IPS-20b (cell line): ENCODE measurements around the gene CD3E.

Source experiments
- H3K27ac ChIP-seq: one replicate; pipeline ENCODE4 v1.5.1; 2013; ENCODE audit warnings: low read length
- H3K27me3 ChIP-seq: 2 replicates; pipeline ENCODE4 v1.6.1; 2013; ENCODE audit warnings: mild to moderate bottlenecking, low read length, inconsistent platforms; ENCODE audit not compliant: insufficient read depth
- H3K36me3 ChIP-seq: 2 replicates; pipeline ENCODE4 v1.6.1; 2013; ENCODE audit warnings: low read depth, mild to moderate bottlenecking, inconsistent platforms, low read length, moderate library complexity; ENCODE audit not compliant: insufficient read depth
- H3K4me1 ChIP-seq: 2 replicates; pipeline ENCODE4 v1.6.1; 2013; ENCODE audit warnings: mild to moderate bottlenecking, control low read depth, inconsistent platforms, low read length, moderate library complexity; ENCODE audit not compliant: insufficient read depth
- H3K4me3 ChIP-seq: 2 replicates; pipeline ENCODE4 v1.5.1; 2013; ENCODE audit warnings: mild to moderate bottlenecking, low read length, inconsistent platforms
- H3K9ac ChIP-seq: 2 replicates; pipeline ENCODE4 v1.6.1; 2013; ENCODE audit warnings: low read depth, mild to moderate bottlenecking, inconsistent platforms, low read length, moderate library complexity
- H3K9me3 ChIP-seq: 2 replicates; pipeline ENCODE4 v1.6.1; 2013; ENCODE audit warnings: mild to moderate bottlenecking, low read depth, low read length, inconsistent platforms; ENCODE audit not compliant: insufficient read depth

CD3E gene

GRCh38 chr11:118358071-118358470 lies 53.5 kb downstream of the CD3E start:
- Histone ChIP-seq H3K36me3 (no peaks in the 10 kb centered on the region), H3K9me3 (no peaks in the 10 kb centered on the region), H3K4me1 (peaks cover 2% of the 10 kb centered on the region; the same call in 1 of the 2 replicates), H3K27ac (no peak overlapping the region), H3K27me3 (peaks cover 10% of the 10 kb centered on the region), H3K9ac (no peak overlapping the region), H3K4me3 (no peak overlapping the region)

GRCh38 chr11:118359295-118359958 lies 54.9 kb downstream of the CD3E start, which contains the start of gene UBE4A:
UBE4A (plus strand) TSS chr11:118359600; CDS start chr11:118365081, 5,481 bp downstream.
- peaks cover 10% of the 10 kb centered on the region for H3K27me3 ChIP-seq
- peak within 1 kb of the TSS; percentile 97 for H3K4me3 ChIP-seq
- no peaks in the 10 kb centered on the region for H3K36me3 ChIP-seq
- peaks cover 2% of the 10 kb centered on the region; the same call in 1 of the 2 replicates for H3K4me1 ChIP-seq
- no peak within 1 kb of the TSS for H3K27ac ChIP-seq
- no peaks in the 10 kb centered on the region for H3K9me3 ChIP-seq
- peak within 1 kb of the TSS; percentile 77; the same call in 1 of the 2 replicates for H3K9ac ChIP-seq

- Histone ChIP-seq H3K9me3 (no peaks in the 10 kb centered on the region), H3K27ac (no peak overlapping the region), H3K27me3 (no peaks in the 10 kb centered on the region), H3K36me3 (peaks cover 44% of the 10 kb centered on the region), H3K4me3 (no peak overlapping the region), H3K9ac (no peak overlapping the region), H3K4me1 (peaks cover 2% of the 10 kb centered on the region; the same call in 1 of the 2 replicates)
Measured at GRCh38 chr11:118364956-118365615, 60.6 kb downstream of the CD3E start.
